T-cell (primary cell): ENCODE data around the gene KCNG4. TPM values are rescaled to one million over a fixed set of nuclear protein-coding genes. Genes with fewer than 3 reads are reported as not detected.

Experiments used
- ATAC-seq, 4 experiments: fragments of 200-7000 bp in 3 of 4; fragments of 150-1000 bp in 1 of 4; cut with Tn5 transposase; replicated peaks in 1 of 4; 1 replicate in 3 of 4; 2 replicates in 1 of 4; pipeline ENCODE4 v1.10.0; 2021; ENCODE audit warnings: moderate library complexity in 3 of 4, mild to moderate bottlenecking in 2 of 4, moderate number of reproducible peaks in 1 of 4
- CTCF ChIA-PET, 2 donors: fragments of 300-600 bp; sonication (Branson Sonifier 250); formaldehyde crosslinking; loops; one replicate each; lab custom pipeline; 2022; ENCODE audit warnings: antibody characterized with exemption in 2 of 2; lab: Charles Lee
- POLR2A ChIA-PET, 2 donors: fragments of 300-600 bp; sonication (Branson Sonifier 250); formaldehyde crosslinking; loops; one replicate each; lab custom pipeline; 2022; ENCODE audit warnings: antibody characterized with exemption in 2 of 2; lab: Charles Lee
- DNase-seq, 35 experiments: peaks; one replicate each; pipeline versions ENCODE4 v3.0.0 to v3.0.0-alpha.2; 2013 to 2023
- H3K27ac ChIP-seq: one replicate; pipeline ENCODE4 v1.5.1; 2013; ENCODE audit warnings: low read length
- H3K27me3 ChIP-seq, 2 experiments: replicated peaks in 1 of 2; 1 replicate in 1 of 2; 2 replicates in 1 of 2; pipeline versions ENCODE4 v1.6.1 to v1.7.0; 2013; ENCODE audit warnings: low read length in 1 of 2, mixed read lengths in 1 of 2; ENCODE audit not compliant: control insufficient read depth in 2 of 2, insufficient read depth in 2 of 2; ENCODE audit errors: extremely low read depth in 1 of 2
- H3K36me3 ChIP-seq, 2 donors: 1 replicate in 1 of 2; 2 replicates in 1 of 2; pipeline versions ENCODE4 v1.6.1 to v1.7.0; 2013; ENCODE audit warnings: low read length in 1 of 2; ENCODE audit not compliant: control insufficient read depth in 2 of 2, insufficient read depth in 1 of 2; ENCODE audit errors: extremely low read depth in 1 of 2
- H3K4me1 ChIP-seq, 2 experiments: 1 replicate in 1 of 2; 2 replicates in 1 of 2; pipeline versions ENCODE4 v1.6.1 to v1.7.0; 2013; ENCODE audit warnings: low read length in 2 of 2, mixed read lengths in 1 of 2; ENCODE audit not compliant: insufficient read depth in 2 of 2, control insufficient read depth in 1 of 2; ENCODE audit errors: extremely low read depth in 1 of 2
- H3K4me3 ChIP-seq, 2 donors: 1 replicate in 1 of 2; 2 replicates in 1 of 2; pipeline versions ENCODE4 v1.5.1 to v1.7.0; 2013; ENCODE audit warnings: mild to moderate bottlenecking in 2 of 2, low read length in 1 of 2, moderate library complexity in 1 of 2; ENCODE audit not compliant: control insufficient read depth in 1 of 2; ENCODE audit errors: extremely low read depth in 1 of 2
- H3K9me3 ChIP-seq: 2 replicates; pipeline ENCODE4 v1.7.0; 2013
- H3K27ac Mint-ChIP-seq, 2 donors: one replicate each; pipeline ENCODE4 v1.8.0; 2020 to 2021; ENCODE audit warnings: mild to moderate bottlenecking in 2 of 2, mixed read lengths in 2 of 2
- H3K27me3 Mint-ChIP-seq, 2 donors: one replicate each; pipeline ENCODE4 v1.8.0; 2021 to 2022; ENCODE audit warnings: mixed read lengths in 2 of 2
- H3K36me3 Mint-ChIP-seq: one replicate; pipeline ENCODE4 v1.8.0; 2021; ENCODE audit warnings: mixed read lengths
- H3K4me1 Mint-ChIP-seq, 3 donors: one replicate each; pipeline ENCODE4 v1.8.0; 2020 to 2022; ENCODE audit warnings: mixed read lengths in 3 of 3, mild to moderate bottlenecking in 1 of 3
- H3K4me3 Mint-ChIP-seq, 3 donors: one replicate each; pipeline ENCODE4 v1.8.0; 2020 to 2022; ENCODE audit warnings: mild to moderate bottlenecking in 3 of 3, mixed read lengths in 3 of 3, moderate library complexity in 3 of 3
- H3K9me3 Mint-ChIP-seq, 3 donors: one replicate each; pipeline ENCODE4 v1.8.0; 2020 to 2022; ENCODE audit warnings: mixed read lengths in 3 of 3
- WGBS: methylation state at CpG from one replicate; pipeline ENCODE4 v1.1.5; 2013; ENCODE audit warnings: missing lambda C conversion rate; ENCODE audit not compliant: insufficient coverage; 5-methylcytosine and 5-hydroxymethylcytosine counted together
- total RNA-seq, 35 experiments: library from RNA in 6 of 35; stranded (reverse) in 6 of 35; fragments of 120-200 nt in 1 of 35; gene quantifications; one replicate each; pipeline versions ENCODE4 v1.2.1 to v1.2.4 and lab custom pipeline; 2013 to 2026

Gene KCNG4
- total RNA-seq, 5 donors from 2014 or later (not counting 1 experiment from before 2014, with no cell fraction given): not detected

- Histone ChIP-seq H3K27me3 (peaks cover 6 to 30% of the 10 kb centered on the region in 2 experiments), H3K36me3 (no peaks in the 10 kb centered on the region), H3K4me3 (no peak overlapping the region), H3K9me3 (no peaks in the 10 kb centered on the region), H3K27ac (no peak overlapping the region), H3K4me1 (no peaks in the 10 kb centered on the region)
- H3K36me3 Mint-ChIP-seq: no peaks in the 10 kb centered on the region
- H3K4me3 Mint-ChIP-seq: no peak overlapping the region
- H3K9me3 Mint-ChIP-seq: no peaks in the 10 kb centered on the region
- DNase-seq (no peak), ATAC-seq (no peak)
- H3K27ac Mint-ChIP-seq: no peak overlapping the region
- CTCF ChIA-PET: no interaction called here
- POLR2A ChIA-PET: no interaction called here
- peaks cover 28 to 35% of the 10 kb centered on the region in 2 donors for H3K27me3 Mint-ChIP-seq
- H3K4me1 Mint-ChIP-seq: no peaks in the 10 kb centered on the region
- WGBS: 82% methylated on average over 22 of the region's 25 CpGs
Measured at GRCh38 chr16:84236671-84237070, 3.1 kb downstream of the KCNG4 start.

GRCh38 chr16:84234321-84235241, 5.2 kb downstream of the KCNG4 start:
- H3K4me3 Mint-ChIP-seq: no peak overlapping the region
- H3K27ac Mint-ChIP-seq: no peak overlapping the region
- Histone ChIP-seq H3K4me3 (no peak overlapping the region), H3K9me3 (no peaks in the 10 kb centered on the region), H3K27me3 (peaks cover 4 to 31% of the 10 kb centered on the region in 2 experiments), H3K27ac (no peak overlapping the region), H3K36me3 (no peaks in the 10 kb centered on the region), H3K4me1 (no peaks in the 10 kb centered on the region)
- no peak for ATAC-seq
- DNase-seq: no peak
- CTCF ChIA-PET: no interaction called here
- peaks cover 11 to 24% of the 10 kb centered on the region in 2 donors for H3K27me3 Mint-ChIP-seq
- H3K36me3 Mint-ChIP-seq: no peaks in the 10 kb centered on the region
- 74% methylated on average over 6 of the region's 21 CpGs for WGBS
- no peaks in the 10 kb centered on the region for H3K9me3 Mint-ChIP-seq
- POLR2A ChIA-PET: no interaction called here
- no peaks in the 10 kb centered on the region for H3K4me1 Mint-ChIP-seq

GRCh38 chr16:84233748-84234147, 6.1 kb downstream of the KCNG4 start:
- DNase-seq: no peak
- ChIA-PET POLR2A (no interaction called here), CTCF (no interaction called here)
- no peaks in the 10 kb centered on the region for H3K9me3 ChIP-seq
- Mint-ChIP-seq H3K27me3 (peaks cover 4 to 22% of the 10 kb centered on the region in 2 donors), H3K9me3 (no peaks in the 10 kb centered on the region), H3K4me1 (no peaks in the 10 kb centered on the region), H3K36me3 (no peaks in the 10 kb centered on the region), H3K27ac (no peak overlapping the region), H3K4me3 (no peak overlapping the region)
- no peaks in the 10 kb centered on the region for H3K4me1 ChIP-seq
- no peaks in the 10 kb centered on the region for H3K36me3 ChIP-seq
- ATAC-seq: no peak
- WGBS: 17% methylated on average over 2 of the region's 9 CpGs
- H3K27me3 ChIP-seq: peaks cover 4 to 33% of the 10 kb centered on the region in 2 experiments
- no peak overlapping the region for H3K27ac ChIP-seq
- no peak overlapping the region for H3K4me3 ChIP-seq

- H3K4me3 ChIP-seq: no peak overlapping the region
- Mint-ChIP-seq H3K4me1 (no peaks in the 10 kb centered on the region), H3K36me3 (no peaks in the 10 kb centered on the region), H3K27me3 (peaks cover 4 to 24% of the 10 kb centered on the region in 2 donors), H3K4me3 (no peak overlapping the region), H3K27ac (no peak overlapping the region), H3K9me3 (no peaks in the 10 kb centered on the region)
- CTCF ChIA-PET: no interaction called here
- no peaks in the 10 kb centered on the region for H3K9me3 ChIP-seq
- peaks cover 2 to 36% of the 10 kb centered on the region in 2 experiments for H3K27me3 ChIP-seq
- no peak overlapping the region for H3K27ac ChIP-seq
- H3K36me3 ChIP-seq: no peaks in the 10 kb centered on the region
- ATAC-seq (no peak), DNase-seq (no peak)
- 75% methylated on average over 1 of the region's 5 CpGs for WGBS
- POLR2A ChIA-PET: no interaction called here
- H3K4me1 ChIP-seq: no peaks in the 10 kb centered on the region
Measured at GRCh38 chr16:84232969-84233368, 6.8 kb downstream of the KCNG4 start.

- no peak overlapping the region for H3K27ac ChIP-seq
- ChIA-PET POLR2A (no interaction called here), CTCF (no interaction called here)
- H3K36me3 ChIP-seq: no peaks in the 10 kb centered on the region
- Mint-ChIP-seq H3K4me1 (no peaks in the 10 kb centered on the region), H3K4me3 (no peak overlapping the region), H3K36me3 (no peaks in the 10 kb centered on the region), H3K27me3 (peaks cover 10 to 31% of the 10 kb centered on the region in 2 donors), H3K27ac (no peak overlapping the region), H3K9me3 (no peaks in the 10 kb centered on the region)
- H3K4me1 ChIP-seq: no peaks in the 10 kb centered on the region
- H3K9me3 ChIP-seq: no peaks in the 10 kb centered on the region
- DNase-seq (no peak), ATAC-seq (no peak)
- H3K27me3 ChIP-seq: peaks cover 2 to 41% of the 10 kb centered on the region in 2 experiments
- WGBS: 79% methylated on average over 3 of the region's 5 CpGs
- no peak overlapping the region for H3K4me3 ChIP-seq
Measured at GRCh38 chr16:84232060-84232459, 7.8 kb downstream of the KCNG4 start.

- ChIA-PET CTCF (interaction anchor here in 1 of 2 donors (0.6 kb wide), 1 partner anchor 15 kb away, joined by 4 read pairs; no protein-coding TSS in a partner anchor), POLR2A (no interaction called here)
- Mint-ChIP-seq H3K4me3 (no peak overlapping the region), H3K36me3 (no peaks in the 10 kb centered on the region), H3K27me3 (peaks cover 16 to 38% of the 10 kb centered on the region in 2 donors), H3K27ac (no peak overlapping the region), H3K9me3 (no peaks in the 10 kb centered on the region), H3K4me1 (no peaks in the 10 kb centered on the region)
- Histone ChIP-seq H3K4me1 (no peaks in the 10 kb centered on the region), H3K36me3 (no peaks in the 10 kb centered on the region), H3K27me3 (peaks cover 2 to 49% of the 10 kb centered on the region in 2 experiments), H3K9me3 (no peaks in the 10 kb centered on the region), H3K27ac (no peak overlapping the region), H3K4me3 (no peak overlapping the region)
- ATAC-seq (no peak), DNase-seq (no peak)
- 96% methylated on average over 10 of the region's 11 CpGs for WGBS
Measured at GRCh38 chr16:84229471-84229870, 10.3 kb downstream of the KCNG4 start.
